ENCODE results near the gene CENPC.

- no peak for TF ChIP-seq TAF1 (IDR thresholded peaks at IDR 0.05; ENCODE audit: low read depth)
- TF ChIP-seq REST (IDR thresholded peaks at IDR 0.05; ENCODE audit: borderline replicate concordance): no peak
- TF ChIP-seq CTCF (IDR thresholded peaks at IDR 0.05; ENCODE audit: poor library complexity, severe bottlenecking): no peak
- no peak for TF ChIP-seq RAD21 (conservative IDR thresholded peaks at IDR 0.05)
These were observed 93.8 kb downstream of the CENPC start for GRCh38 chr4:67451464-67451863.
